ENCODE measurements around the gene SLC38A5.

The SLC38A5 gene

GRCh38 chrX:48490661-48491060 is 20.6 kb upstream of the SLC38A5 start:
- no peak for DNase-seq

GRCh38 chrX:48489892-48490291 is 19.8 kb upstream of the SLC38A5 start:
- no peak for DNase-seq

GRCh38 chrX:48489296-48489695 is 19.2 kb upstream of the SLC38A5 start:
- no peak for DNase-seq

- no peak for DNase-seq
These were observed 18.0 kb upstream of the SLC38A5 start for GRCh38 chrX:48488034-48488433.

- no peak for DNase-seq
These were observed 17.3 kb upstream of the SLC38A5 start for GRCh38 chrX:48487362-48487798.

- no peak for DNase-seq
These were observed 12.5 kb upstream of the SLC38A5 start for GRCh38 chrX:48482526-48482925.

- no peak for DNase-seq
These were observed 10.5 kb upstream of the SLC38A5 start for GRCh38 chrX:48480583-48480982.

GRCh38 chrX:48480142-48480541 is 10.1 kb upstream of the SLC38A5 start:
- no peak for DNase-seq

- no peak for DNase-seq
These were observed 8.7 kb upstream of the SLC38A5 start for GRCh38 chrX:48478806-48479205.

GRCh38 chrX:48477960-48478755 is 8.1 kb upstream of the SLC38A5 start:
- DNase-seq: no peak

- no peak for DNase-seq
These were observed 6.9 kb upstream of the SLC38A5 start for GRCh38 chrX:48476919-48477318.

- peak; percentile 90 for DNase-seq
These were observed 5.9 kb upstream of the SLC38A5 start, which contains the start of gene FTSJ1 for GRCh38 chrX:48475774-48476577. TSS of gene FTSJ1 (plus strand) at chrX:48476199. CDS start at chrX:48478048, 1,849 bp downstream.

- no peak for DNase-seq
These were observed 5.2 kb upstream of the SLC38A5 start for GRCh38 chrX:48475296-48475695.

GRCh38 chrX:48474581-48474980 is 4.5 kb upstream of the SLC38A5 start:
- no peak for DNase-seq

- DNase-seq: no peak
These were observed 4.1 kb upstream of the SLC38A5 start for GRCh38 chrX:48474127-48474526.

GRCh38 chrX:48473704-48473990 is 3.6 kb upstream of the SLC38A5 start:
- no peak for DNase-seq

GRCh38 chrX:48472851-48473703 is 3.0 kb upstream of the SLC38A5 start:
- peak; percentile 75 for DNase-seq

- peak; percentile 81 for DNase-seq
These were observed 2.2 kb upstream of the SLC38A5 start for GRCh38 chrX:48472225-48472624.

- DNase-seq: no peak
These were observed 1.4 kb upstream of the SLC38A5 start for GRCh38 chrX:48471504-48471903.

- DNase-seq: no peak
These were observed 716 bp upstream of the SLC38A5 start for GRCh38 chrX:48470833-48471118.

GRCh38 chrX:48468693-48469691 is 1.1 kb downstream of the SLC38A5 start:
- DNase-seq: no peak

GRCh38 chrX:48468247-48468671 is 1.8 kb downstream of the SLC38A5 start:
- no peak for DNase-seq
